Measurements from ENCODE around the gene NCAPG2.

The NCAPG2 gene, protein sequence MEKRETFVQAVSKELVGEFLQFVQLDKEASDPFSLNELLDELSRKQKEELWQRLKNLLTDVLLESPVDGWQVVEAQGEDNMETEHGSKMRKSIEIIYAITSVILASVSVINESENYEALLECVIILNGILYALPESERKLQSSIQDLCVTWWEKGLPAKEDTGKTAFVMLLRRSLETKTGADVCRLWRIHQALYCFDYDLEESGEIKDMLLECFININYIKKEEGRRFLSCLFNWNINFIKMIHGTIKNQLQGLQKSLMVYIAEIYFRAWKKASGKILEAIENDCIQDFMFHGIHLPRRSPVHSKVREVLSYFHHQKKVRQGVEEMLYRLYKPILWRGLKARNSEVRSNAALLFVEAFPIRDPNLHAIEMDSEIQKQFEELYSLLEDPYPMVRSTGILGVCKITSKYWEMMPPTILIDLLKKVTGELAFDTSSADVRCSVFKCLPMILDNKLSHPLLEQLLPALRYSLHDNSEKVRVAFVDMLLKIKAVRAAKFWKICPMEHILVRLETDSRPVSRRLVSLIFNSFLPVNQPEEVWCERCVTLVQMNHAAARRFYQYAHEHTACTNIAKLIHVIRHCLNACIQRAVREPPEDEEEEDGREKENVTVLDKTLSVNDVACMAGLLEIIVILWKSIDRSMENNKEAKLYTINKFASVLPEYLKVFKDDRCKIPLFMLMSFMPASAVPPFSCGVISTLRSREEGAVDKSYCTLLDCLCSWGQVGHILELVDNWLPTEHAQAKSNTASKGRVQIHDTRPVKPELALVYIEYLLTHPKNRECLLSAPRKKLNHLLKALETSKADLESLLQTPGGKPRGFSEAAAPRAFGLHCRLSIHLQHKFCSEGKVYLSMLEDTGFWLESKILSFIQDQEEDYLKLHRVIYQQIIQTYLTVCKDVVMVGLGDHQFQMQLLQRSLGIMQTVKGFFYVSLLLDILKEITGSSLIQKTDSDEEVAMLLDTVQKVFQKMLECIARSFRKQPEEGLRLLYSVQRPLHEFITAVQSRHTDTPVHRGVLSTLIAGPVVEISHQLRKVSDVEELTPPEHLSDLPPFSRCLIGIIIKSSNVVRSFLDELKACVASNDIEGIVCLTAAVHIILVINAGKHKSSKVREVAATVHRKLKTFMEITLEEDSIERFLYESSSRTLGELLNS

GRCh38 chr7:158704524-158705233 lies at the start of gene NCAPG2:
TSS of gene NCAPG2 (minus strand) at chr7:158704804. CDS start at chr7:158701899, 2,905 bp downstream.
- DNase-seq, result peak; percentile 91 to 94

DNA sequence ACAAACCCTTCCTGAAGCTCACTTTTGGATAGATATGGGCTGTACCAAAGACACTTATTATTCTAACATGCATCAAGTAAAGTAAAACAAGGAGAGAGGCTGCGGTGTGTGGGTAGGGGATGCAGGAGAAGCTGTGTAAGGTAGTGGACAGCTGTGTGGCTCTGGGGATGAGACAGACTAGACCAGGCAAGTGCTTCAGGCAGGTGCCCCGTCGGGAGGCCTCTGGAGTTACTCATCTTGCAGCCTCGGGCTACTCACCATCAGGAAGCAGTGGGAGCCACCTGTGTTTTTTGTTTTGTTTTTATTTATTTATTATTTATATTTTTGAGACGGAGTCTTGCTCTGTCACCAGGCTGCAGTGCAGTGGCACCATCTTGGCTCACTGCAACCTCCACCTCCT lies 49.3 kb upstream of the NCAPG2 start:
- DNase-seq, result no peak

GRCh38 chr7:158751751-158752150 lies 47.1 kb upstream of the NCAPG2 start:
- DNase-seq, result no peak

DNA sequence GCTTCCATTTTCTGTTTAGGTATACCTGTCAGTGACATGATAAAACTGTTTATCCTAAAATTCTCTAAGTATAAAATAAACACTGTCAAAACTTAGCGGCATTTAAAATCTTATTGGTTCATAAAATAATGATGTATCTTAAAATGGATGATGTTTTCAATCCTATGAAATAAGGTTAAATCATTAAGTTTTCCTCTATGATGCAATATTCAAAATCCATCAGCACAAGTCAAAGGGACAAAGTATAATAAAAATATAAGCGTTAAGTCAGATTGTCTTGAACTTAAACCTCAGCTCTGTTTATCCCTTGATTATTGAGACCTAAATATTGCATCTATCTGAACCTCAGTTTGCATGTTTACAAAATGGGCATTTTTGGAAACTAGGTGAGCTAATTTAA lies 46.6 kb upstream of the NCAPG2 start:
- no peak for DNase-seq

GRCh38 chr7:158750702-158751101 lies 46.1 kb upstream of the NCAPG2 start:
- no peak for DNase-seq

GRCh38 chr7:158749396-158749795 lies 44.8 kb upstream of the NCAPG2 start:
- DNase-seq, result no peak

- no peak for DNase-seq
These were observed 43.7 kb upstream of the NCAPG2 start for GRCh38 chr7:158748335-158748734.

- no peak for DNase-seq
These were observed 42.8 kb upstream of the NCAPG2 start for GRCh38 chr7:158747408-158747807.

DNA sequence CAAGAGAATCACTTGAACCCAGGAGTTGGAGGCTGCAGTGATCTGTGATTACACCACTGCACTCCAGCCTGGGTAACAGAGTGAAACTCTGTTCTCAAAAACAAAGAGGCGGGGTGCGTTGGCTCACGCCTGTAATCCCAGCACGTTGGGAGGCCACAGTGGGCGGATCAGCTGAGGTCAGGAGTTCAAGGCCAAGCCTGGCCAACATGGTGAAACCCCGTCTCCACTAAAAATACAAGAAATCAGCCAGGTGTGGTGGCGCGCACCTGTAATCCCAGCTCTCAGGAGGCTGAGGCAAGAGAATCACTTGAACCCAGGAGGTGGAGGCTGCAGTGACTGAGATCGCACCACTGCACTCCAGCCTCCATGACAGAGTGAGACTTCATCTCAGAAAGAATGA lies 42.4 kb upstream of the NCAPG2 start:
- DNase-seq, result no peak

- DNase-seq, result no peak
These were observed 40.6 kb upstream of the NCAPG2 start for GRCh38 chr7:158745057-158745715.

DNA sequence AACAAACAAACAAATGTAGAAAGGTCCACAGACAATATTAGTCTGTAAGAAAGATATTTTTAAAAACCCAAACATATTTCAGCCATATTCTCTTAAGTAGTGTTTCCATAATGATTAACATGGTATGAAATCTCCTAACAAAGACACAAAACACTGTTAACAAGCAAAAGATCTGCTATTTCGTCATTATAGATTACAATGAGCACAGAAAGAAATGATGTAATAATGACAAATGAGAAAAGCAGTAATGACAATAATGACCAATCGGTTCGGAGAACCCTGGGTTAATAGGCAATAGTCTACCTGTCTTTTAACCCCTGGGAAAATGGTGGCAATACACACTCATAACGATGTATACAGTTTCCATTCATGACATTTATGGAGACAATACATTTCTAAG lies 39.5 kb upstream of the NCAPG2 start:
- no peak for DNase-seq

GRCh38 chr7:158743219-158743618 lies 38.6 kb upstream of the NCAPG2 start:
- DNase-seq, result no peak

GRCh38 chr7:158742065-158742821 lies 37.6 kb upstream of the NCAPG2 start:
- no peak for DNase-seq

- no peak for DNase-seq
These were observed 36.7 kb upstream of the NCAPG2 start for GRCh38 chr7:158741294-158741666.

- DNase-seq, result no peak
These were observed 36.2 kb upstream of the NCAPG2 start for GRCh38 chr7:158740657-158741293.

- DNase-seq, result no peak
These were observed 35.5 kb upstream of the NCAPG2 start for GRCh38 chr7:158740013-158740656.

DNA sequence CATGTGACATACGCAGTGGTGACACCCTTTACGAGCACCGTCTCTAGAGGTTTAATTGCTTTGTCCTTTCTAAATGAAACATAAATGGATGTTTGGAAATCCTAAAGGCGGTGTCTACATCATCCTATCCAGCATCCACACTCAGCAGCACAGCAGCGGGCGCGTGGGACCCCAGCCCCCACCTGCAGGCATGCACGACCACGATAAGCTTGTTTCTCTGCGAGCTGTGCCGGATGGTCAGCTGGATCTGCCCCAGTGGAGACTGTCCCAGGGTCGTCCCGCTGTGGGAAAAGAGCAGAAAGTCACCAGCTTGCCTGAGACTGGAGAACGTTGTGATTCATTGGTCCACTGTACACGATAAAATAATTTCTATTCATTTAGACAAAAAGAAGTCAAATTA lies 34.2 kb upstream of the NCAPG2 start:
- DNase-seq, result no peak

- no peak for DNase-seq
These were observed 32.6 kb upstream of the NCAPG2 start for GRCh38 chr7:158737064-158737695.

- DNase-seq, result no peak
These were observed 31.3 kb upstream of the NCAPG2 start for GRCh38 chr7:158735935-158736334.

- no peak for DNase-seq
These were observed 30.3 kb upstream of the NCAPG2 start for GRCh38 chr7:158734861-158735260.

Data from SW 1271 (cell line).